Astrocyte of the spinal cord (primary cell): ENCODE data around the gene TRPM3.
"Not testable (repeated sequence)": the region's sequence is repeated elsewhere in the genome, so short reads cannot be mapped to it uniquely, and the experiment has no call there.

Source experiments
- DNase-seq: peaks from one replicate; pipeline ENCODE4 v3.0.0; 2011; ENCODE audit warnings: low read depth, low spot score
- H3K4me3 ChIP-seq: 2 replicates; pipeline ENCODE4 v1.5.1; 2011; ENCODE audit warnings: low read depth, mild to moderate bottlenecking, low read length, moderate library complexity
- CTCF ChIP-seq: IDR thresholded peaks from 2 replicates; pipeline ENCODE4 v1.5.1; 2012; ENCODE audit warnings: low read depth, mild to moderate bottlenecking, low read length, inconsistent platforms
- in situ Hi-C: cut with HindIII; loops from 2 replicates; pipeline ENCODE4 v1.10.0; 2017; ENCODE audit warnings: low sequenced_read_pairs

Gene TRPM3

GRCh38 chr9:70656281-70656680 lies 465.1 kb downstream of the TRPM3 start:
- no peak overlapping the region for H3K4me3 ChIP-seq
- TF ChIP-seq CTCF = no peak
- DNase-seq = no peak
- in situ Hi-C loops = no loop called here

- DNase-seq = no peak
- TF ChIP-seq CTCF = no peak
- in situ Hi-C loops = no loop called here
- no peak overlapping the region for H3K4me3 ChIP-seq
These were observed 467.3 kb downstream of the TRPM3 start for GRCh38 chr9:70654144-70654543.

DNA sequence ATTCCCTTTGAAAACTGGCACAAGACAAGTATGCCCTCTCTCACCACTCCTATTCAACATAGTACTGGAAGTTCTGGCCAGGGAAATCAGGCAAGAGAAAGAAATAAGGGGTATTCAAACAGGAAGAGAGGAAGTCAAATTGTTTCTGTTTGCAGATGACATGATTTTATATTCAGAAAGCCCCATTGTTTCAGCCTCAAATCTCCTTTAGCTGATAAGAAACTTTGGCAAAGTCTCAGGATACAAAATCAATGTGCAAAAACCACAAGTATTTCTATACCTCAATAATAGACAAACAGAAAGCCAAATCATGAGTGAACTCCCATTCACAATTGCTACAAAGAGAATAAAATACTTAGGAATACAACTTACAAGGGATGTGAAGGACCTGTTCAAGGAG lies 476.8 kb downstream of the TRPM3 start:
- DNase-seq, in situ Hi-C loops: not testable (repeated sequence)

GRCh38 chr9:70642341-70642740 lies 479.1 kb downstream of the TRPM3 start:
- H3K4me3 ChIP-seq = no peak overlapping the region
- no peak for TF ChIP-seq CTCF
- DNase-seq = no peak
- in situ Hi-C loops = no loop called here

More for the DNA sequence above, 476.8 kb downstream of the TRPM3 start:
- not testable (repeated sequence) for H3K4me3 ChIP-seq

DNA sequence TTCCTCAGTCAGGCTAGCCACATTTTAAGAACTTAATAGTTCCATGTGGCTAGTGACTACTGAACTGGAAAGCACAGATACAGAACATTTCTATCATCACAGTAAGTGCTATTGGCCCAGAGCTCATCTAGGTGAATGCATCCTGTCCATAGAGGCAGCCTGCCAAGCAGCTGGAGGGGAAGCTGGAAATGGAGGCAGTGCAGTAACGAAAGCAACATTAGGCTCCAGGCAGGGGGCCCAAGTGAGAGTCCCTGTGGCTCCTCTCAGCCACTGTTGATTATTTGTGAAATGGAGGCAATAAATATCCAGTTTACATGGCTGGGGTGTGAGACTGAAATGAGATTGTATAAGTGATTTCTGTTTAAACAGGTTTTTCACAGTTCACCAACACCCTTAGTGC lies 479.8 kb downstream of the TRPM3 start:
- no peak for TF ChIP-seq CTCF
- no peak overlapping the region for H3K4me3 ChIP-seq
- in situ Hi-C loops = no loop called here
- DNase-seq = no peak

- in situ Hi-C loops = no loop called here
- H3K4me3 ChIP-seq = no peak overlapping the region
- DNase-seq = no peak
- TF ChIP-seq CTCF = no peak
These were observed 480.4 kb downstream of the TRPM3 start for GRCh38 chr9:70641031-70641430.

GRCh38 chr9:70639853-70640814 lies 481.3 kb downstream of the TRPM3 start:
- DNase-seq = peak; percentile 67
- in situ Hi-C loops = no loop called here
- H3K4me3 ChIP-seq = no peak overlapping the region

More at GRCh38 chr9:70639853-70640814, 481.3 kb downstream of the TRPM3 start:
- TF ChIP-seq CTCF = peak; percentile 54
